Subcutaneous adipose tissue (tissue), 4 donors: ENCODE results near the gene PARD3. TPM values are rescaled to one million over a fixed set of nuclear protein-coding genes. Genes with fewer than 3 reads are reported as not detected.

Experiments
- total RNA-seq, 4 donors: library from RNA; depleted of rRNA; stranded (reverse); fragments of >200 nt; gene quantifications; one replicate each; pipeline ENCODE4 v1.1.0, GENCODE V29; 2016
- TF ChIP-seq, protein P1 (sequence below): fragments of 450-650 bp; IDR thresholded peaks from one replicate; pipeline ENCODE4 v1.5.1; 2016; ENCODE audit warnings: low read depth, mild to moderate bottlenecking, control low read depth, antibody characterized with exemption, moderate library complexity

PARD3 gene
- total RNA-seq, 4 donors from 2014 or later = 39.4 to 70.3 (median 45.0) TPM

DNA sequence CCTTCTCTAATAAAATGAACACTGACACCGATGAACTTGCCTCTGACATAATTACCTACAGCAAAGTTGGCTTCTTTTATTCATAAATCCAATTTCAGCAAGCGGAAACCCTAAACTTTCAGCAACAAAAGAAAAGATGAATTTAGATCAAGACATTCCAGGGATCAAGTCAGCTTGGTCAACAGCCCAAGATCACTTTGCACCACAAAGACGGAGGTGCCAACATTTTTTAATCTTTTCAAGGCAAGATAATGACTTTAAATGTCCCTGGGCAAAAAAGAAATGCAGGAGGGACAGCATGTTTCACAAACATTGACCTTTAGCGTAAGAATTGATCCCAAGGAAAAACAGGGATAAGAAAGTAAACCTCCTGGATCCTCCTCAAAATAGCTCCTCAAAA, 636.9 kb downstream of the PARD3 start:
- TF ChIP-seq, protein P1, sequence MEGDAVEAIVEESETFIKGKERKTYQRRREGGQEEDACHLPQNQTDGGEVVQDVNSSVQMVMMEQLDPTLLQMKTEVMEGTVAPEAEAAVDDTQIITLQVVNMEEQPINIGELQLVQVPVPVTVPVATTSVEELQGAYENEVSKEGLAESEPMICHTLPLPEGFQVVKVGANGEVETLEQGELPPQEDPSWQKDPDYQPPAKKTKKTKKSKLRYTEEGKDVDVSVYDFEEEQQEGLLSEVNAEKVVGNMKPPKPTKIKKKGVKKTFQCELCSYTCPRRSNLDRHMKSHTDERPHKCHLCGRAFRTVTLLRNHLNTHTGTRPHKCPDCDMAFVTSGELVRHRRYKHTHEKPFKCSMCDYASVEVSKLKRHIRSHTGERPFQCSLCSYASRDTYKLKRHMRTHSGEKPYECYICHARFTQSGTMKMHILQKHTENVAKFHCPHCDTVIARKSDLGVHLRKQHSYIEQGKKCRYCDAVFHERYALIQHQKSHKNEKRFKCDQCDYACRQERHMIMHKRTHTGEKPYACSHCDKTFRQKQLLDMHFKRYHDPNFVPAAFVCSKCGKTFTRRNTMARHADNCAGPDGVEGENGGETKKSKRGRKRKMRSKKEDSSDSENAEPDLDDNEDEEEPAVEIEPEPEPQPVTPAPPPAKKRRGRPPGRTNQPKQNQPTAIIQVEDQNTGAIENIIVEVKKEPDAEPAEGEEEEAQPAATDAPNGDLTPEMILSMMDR = no peak

DNA sequence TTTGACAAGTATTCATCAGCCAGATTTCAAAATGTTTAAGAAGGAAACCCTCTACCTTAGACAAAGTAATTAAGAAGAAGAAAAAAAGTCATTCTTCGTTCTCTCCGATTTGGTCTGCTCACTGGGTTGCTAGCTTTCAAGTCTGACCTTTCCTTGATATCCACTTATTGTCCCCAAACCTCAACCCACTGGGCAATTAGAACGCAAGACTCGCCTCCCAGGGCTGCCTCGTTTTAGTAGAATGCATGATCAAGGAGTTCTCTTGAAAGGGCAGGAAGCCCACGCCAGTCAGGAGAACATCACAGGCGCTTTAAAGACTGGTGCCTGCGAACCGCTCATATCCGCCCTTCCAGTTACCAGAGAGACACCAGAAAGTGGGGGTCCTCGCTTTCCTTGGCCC, 637.7 kb downstream of the PARD3 start:
- TF ChIP-seq, protein P1 = no peak

DNA sequence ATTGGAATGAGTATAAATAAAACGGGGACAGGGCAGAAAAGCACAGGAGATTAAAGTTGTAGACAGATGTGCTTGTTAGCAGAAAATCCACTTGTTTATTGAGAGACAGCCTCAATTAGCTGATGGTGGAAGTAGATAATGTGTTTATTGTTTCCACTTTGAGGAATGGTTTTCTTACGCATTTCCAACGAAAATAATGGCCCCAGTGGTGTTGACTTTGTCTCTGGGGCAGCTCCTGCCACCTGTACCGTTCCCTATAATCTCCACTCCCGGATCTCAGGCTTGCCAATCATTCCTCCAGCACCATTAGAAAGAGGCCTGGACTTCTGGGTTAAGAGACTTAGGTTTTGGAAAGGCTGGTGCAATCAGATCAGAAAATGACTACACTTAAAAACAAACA, 638.7 kb downstream of the PARD3 start:
- TF ChIP-seq, protein P1 = no peak

DNA sequence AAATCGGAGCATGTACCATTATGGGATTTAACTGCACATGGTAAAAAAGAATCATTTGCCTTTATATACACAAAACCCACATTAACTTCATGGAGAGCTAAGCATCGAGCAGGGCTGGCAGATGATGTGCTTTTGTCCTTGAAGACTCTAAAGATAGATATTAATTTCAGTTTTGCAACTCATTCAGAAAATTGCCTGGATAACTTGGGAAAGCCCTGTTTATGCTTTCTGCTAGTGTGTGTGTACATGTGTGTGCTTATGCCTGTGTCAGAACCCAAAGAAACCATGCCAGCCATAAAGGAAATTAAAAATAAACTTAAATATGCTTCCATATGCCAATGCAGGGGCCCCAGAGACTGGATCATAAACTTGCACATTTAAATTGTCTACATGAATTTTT, 640.0 kb downstream of the PARD3 start:
- TF ChIP-seq, protein P1 = no peak

DNA sequence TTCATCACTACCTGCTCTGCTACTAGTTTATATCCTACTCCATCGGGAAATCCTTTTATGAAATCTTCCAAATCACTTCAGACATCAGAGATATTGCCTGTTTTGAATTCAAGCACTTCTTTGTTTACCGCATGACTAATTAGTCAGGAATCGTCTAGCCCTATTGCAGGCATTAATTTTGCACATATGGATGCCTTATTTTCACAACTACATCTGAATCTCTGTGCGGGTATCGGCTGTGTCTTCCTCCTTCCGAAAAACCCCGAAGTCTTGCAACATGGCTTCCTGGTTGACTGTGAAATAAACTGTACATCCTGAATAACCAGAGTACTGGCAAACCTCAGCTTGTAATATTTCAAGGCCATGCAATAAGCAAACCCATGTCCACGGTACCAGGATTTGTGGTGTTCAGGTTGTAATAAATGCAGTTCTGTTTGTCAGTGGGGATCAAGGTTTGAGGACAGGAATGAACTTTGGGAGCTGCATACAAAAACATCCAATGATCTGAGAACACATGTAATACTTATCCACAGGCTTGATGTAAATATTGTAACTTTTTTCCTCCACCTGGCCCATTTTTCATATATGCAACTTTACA, 642.1 kb downstream of the PARD3 start:
- TF ChIP-seq, protein P1 = no peak

DNA sequence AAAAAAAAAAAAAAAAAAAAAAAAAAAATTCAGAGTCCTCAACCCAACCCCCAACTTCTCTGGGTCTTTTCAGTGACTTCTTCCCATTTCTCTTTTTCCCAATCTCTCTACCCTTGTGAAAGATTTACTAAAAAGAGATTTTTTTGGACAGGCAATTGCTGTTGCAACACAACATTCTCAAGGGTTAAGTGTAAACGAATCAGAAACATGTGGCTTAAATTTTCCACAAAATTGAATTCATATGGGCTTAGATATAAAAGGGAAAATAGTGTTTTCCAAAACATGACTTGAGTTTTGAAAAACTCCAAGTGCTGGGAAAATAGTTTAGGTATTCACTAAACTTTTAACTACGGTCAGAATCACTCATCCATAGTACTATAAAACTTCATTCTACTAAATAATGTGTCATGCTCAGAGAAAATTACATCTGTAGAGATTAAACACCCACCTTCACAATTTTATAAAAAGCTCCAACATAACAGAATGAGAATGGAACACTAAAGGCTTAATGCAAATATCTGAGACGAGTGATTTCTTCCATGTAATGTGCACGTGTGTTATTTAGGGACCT, 643.1 kb downstream of the PARD3 start:
- TF ChIP-seq, protein P1 = no peak

DNA sequence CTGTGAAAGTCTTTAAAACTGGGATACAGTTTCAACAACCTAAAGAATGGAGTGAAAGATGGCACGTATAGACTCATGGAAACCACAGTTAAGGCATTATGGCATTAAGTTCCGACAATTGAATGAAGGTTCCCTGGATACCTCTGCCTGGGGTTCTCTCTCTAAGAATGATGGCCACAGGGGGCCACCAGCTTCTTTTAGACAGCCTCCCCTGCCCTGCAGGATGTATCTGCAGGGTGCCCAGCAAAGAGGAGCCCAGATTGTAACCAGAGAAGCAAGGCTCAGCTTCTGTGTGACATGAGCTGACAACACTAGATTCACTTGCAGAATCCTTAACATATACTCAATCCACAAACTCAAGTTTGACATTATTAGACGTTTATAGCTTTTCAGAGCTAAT, 645.4 kb downstream of the PARD3 start:
- TF ChIP-seq, protein P1 = no peak
